Chondrocyte (in vitro differentiated cells): ENCODE data around the gene BBC3. TPM values are rescaled to one million over a fixed set of nuclear protein-coding genes. Genes with fewer than 3 reads are reported as not detected.
A peak's percentile ranks its signal among the peaks of the same experiment; 100 is the strongest.
"Not testable (repeated sequence)": the region's sequence is repeated elsewhere in the genome, so short reads cannot be mapped to it uniquely, and the experiment has no call there.

Experiments used
- DNase-seq: peaks from one replicate; pipeline ENCODE4 v3.0.0; 2021; ENCODE audit warnings: mixed read lengths, low spot score
- H3K27ac Mint-ChIP-seq: one replicate; pipeline ENCODE4 v1.8.0; 2021; ENCODE audit warnings: mild to moderate bottlenecking, moderate library complexity, mixed read lengths; ENCODE audit not compliant: unreplicated experiment
- H3K27me3 Mint-ChIP-seq: 2 replicates; pipeline ENCODE4 v1.8.0; 2021; ENCODE audit warnings: low read depth, mixed read lengths
- H3K36me3 Mint-ChIP-seq: 2 replicates; pipeline ENCODE4 v1.8.0; 2021; ENCODE audit warnings: low read depth, mixed read lengths
- H3K4me1 Mint-ChIP-seq: 2 replicates; pipeline ENCODE4 v1.8.0; 2021; ENCODE audit warnings: low read depth, mild to moderate bottlenecking, mixed read lengths
- H3K4me3 Mint-ChIP-seq: one replicate; pipeline ENCODE4 v1.8.0; 2021; ENCODE audit warnings: mild to moderate bottlenecking, moderate library complexity, mixed read lengths; ENCODE audit not compliant: unreplicated experiment
- H3K9me3 Mint-ChIP-seq: 2 replicates; pipeline ENCODE4 v1.8.0; 2021; ENCODE audit warnings: low read depth, mixed read lengths
- total RNA-seq: library from RNA; stranded (reverse); gene quantifications from 3 replicates; pipeline ENCODE4 v1.2.1, GENCODE V29; 2021
- TF ChIP-seq, protein P1 (sequence below): fragments of 200-600 bp; sonication (generic); IDR thresholded peaks from 2 replicates; pipeline ENCODE4 v1.5.0; 2021; ENCODE audit warnings: antibody characterized with exemption, mild to moderate bottlenecking, moderate library complexity

Gene BBC3
- total RNA-seq, 1 donor from 2014 or later = 16.1 TPM

DNA sequence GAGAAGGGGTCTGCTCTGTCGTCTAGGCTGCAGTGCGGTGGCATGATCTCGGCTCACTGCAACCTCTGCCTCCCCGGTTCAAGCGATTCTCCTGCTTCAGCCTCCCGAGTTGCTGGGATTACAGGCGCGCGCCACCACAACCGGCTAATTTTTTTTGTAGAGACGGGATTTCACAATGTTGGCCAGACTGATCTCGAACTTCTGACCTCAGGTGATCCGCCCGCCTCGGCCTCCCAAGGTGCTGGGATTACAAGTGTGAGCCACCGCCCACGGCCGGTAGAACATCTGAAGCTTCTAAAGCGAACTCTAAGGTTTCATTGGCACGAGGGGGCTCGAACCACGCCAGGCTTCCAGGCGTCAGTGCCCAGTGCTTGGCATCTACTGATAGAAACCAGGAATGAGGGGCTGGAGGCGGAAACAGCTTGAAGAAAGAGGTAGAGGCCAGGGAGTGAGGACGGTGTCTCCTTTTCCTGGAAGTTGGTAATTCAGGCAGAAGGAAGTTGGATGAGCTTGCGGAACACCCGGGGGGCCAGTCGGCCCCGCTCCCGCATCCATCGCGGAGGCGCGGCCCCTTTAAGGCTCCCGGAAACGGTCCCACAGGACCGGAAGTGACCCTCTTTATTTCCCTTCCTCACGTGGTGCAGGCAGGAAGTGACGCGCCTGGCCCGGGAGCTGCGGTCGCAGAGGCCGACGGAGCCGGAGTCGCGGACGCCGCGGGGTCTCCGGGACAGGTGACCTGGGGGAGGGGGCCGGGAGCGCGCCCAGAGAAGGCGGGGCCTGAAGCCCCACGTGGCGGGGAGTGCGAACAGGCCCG lies 25.1 kb upstream of the BBC3 start, which contains the start of gene CCDC9:
TSS of gene CCDC9 (plus strand) at position 647 of the 814 bp plus-strand sequence. CDS start 1,876 bp downstream, outside the sequence.
- Mint-ChIP-seq H3K4me1 (peaks cover 54% of the 10 kb centered on the region), H3K9me3 (no peaks in the 10 kb centered on the region), H3K27ac (peak within 1 kb of the TSS; percentile 99), H3K36me3 (peaks cover 25% of the 10 kb centered on the region), H3K27me3 (no peaks in the 10 kb centered on the region), H3K4me3 (peak within 1 kb of the TSS; percentile 94)
- TF ChIP-seq, protein P1, sequence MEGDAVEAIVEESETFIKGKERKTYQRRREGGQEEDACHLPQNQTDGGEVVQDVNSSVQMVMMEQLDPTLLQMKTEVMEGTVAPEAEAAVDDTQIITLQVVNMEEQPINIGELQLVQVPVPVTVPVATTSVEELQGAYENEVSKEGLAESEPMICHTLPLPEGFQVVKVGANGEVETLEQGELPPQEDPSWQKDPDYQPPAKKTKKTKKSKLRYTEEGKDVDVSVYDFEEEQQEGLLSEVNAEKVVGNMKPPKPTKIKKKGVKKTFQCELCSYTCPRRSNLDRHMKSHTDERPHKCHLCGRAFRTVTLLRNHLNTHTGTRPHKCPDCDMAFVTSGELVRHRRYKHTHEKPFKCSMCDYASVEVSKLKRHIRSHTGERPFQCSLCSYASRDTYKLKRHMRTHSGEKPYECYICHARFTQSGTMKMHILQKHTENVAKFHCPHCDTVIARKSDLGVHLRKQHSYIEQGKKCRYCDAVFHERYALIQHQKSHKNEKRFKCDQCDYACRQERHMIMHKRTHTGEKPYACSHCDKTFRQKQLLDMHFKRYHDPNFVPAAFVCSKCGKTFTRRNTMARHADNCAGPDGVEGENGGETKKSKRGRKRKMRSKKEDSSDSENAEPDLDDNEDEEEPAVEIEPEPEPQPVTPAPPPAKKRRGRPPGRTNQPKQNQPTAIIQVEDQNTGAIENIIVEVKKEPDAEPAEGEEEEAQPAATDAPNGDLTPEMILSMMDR = no peak
- peak; percentile 99 for DNase-seq

DNA sequence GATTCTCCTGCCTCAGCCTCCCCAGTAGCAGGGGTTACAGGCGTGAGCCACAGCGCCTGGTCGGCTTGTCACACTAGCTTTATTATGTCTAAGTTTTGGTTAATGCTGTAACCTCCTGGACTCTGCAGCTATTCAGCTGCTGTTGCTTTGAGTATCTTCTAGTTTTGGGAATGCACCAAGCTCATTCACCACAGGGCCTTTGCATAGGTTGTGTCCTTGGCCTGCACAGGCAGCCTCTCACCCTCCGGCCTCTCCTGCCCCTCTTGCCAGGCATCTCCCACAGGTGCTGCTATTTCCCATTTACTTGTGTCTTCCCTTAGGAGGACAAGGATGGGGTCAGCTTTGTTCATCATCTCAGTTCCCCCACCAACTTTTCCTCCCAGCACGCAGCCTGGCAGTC lies 23.0 kb upstream of the BBC3 start:
- TF ChIP-seq, protein P1 = no peak
- Mint-ChIP-seq H3K27me3 (no peaks in the 10 kb centered on the region), H3K27ac (peak overlapping the region; percentile 92), H3K36me3 (peaks cover 8% of the 10 kb centered on the region), H3K4me3 (no peak overlapping the region), H3K9me3 (no peaks in the 10 kb centered on the region), H3K4me1 (peaks cover 41% of the 10 kb centered on the region)
- DNase-seq = no peak

DNA sequence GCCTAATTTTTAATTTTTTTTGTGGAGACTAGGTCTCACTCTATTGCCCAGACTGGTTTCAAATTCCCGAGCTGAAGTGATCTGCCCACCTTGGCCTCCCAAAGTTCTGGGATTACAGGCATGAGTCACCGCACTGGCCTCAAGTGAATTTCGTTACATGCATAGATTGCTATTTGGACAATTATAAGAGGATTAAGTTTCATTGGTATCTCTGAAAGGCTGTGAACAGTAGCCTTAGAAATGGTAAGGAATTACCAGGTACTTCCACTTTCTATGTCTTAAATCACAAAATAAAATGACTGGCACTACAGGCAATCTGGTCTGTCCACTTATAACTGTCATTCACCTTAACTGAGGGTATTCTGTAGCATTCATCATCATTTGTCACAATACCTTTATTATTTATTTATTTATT lies 22.5 kb upstream of the BBC3 start:
- peaks cover 36% of the 10 kb centered on the region for H3K4me1 Mint-ChIP-seq
- TF ChIP-seq, protein P1 = no peak
- H3K27me3 Mint-ChIP-seq = no peaks in the 10 kb centered on the region
- no peak for DNase-seq
- H3K9me3 Mint-ChIP-seq = no peaks in the 10 kb centered on the region
- H3K27ac Mint-ChIP-seq = peak overlapping the region; percentile 92
- peaks cover 4% of the 10 kb centered on the region for H3K36me3 Mint-ChIP-seq
- H3K4me3 Mint-ChIP-seq = no peak overlapping the region

DNA sequence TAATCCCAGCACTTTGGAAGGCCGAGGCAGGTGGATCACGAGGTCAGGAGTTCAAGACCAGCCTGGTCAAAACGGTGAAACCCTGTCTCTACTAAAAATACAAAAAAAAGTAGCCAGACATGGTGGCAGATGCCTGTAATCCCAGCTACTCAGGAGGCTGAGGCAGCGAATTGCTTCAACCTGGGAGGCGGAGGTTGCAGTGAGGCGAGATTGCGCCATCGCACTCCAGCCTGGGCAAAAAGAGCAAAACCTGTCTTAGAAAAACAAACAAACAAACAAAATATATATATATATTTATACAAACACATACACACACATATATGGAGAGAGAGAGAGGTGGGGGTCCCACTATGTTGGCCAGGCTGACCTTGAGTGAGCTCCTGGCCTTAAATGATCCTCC lies 22.0 kb upstream of the BBC3 start:
- H3K9me3 Mint-ChIP-seq, H3K27me3 Mint-ChIP-seq, H3K4me3 Mint-ChIP-seq, DNase-seq, H3K36me3 Mint-ChIP-seq: not testable (repeated sequence)
- Mint-ChIP-seq H3K27ac (peak overlapping the region; percentile 92), H3K4me1 (peaks cover 32% of the 10 kb centered on the region)

DNA sequence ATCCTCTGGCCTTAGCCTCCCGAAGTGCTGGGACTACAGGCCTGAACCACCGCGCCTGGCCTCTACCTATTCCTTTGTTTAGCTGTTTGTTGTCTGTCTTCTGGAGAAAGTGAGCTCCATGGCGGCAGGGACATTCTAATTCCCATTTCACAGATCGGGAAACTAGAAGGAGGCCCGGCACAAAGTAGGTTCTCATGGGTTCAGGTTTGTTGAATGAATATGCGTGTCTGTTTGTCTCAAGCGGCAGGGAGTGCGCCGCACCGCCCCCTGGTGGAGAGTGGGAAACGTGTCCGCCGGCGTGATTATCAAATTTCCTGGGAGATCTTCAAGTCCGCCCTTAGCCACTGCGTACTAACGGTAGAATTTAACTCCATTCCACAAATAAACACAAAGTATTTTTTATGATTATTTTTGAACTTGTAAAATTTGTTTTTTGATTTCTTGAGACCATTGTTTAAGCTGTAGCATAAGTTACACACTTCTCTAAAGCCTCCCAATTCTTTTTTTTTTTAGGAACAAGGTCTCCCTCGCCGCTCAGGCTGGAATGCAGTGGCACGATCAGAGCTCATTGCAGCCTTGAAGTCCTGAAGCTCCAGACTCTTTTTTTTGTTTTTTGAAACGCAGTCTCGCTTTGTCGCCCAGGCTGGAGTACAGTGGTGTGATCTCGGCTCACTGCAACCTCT lies 16.4 kb upstream of the BBC3 start:
- H3K36me3 Mint-ChIP-seq = no peaks in the 10 kb centered on the region
- peak overlapping the region; percentile 83 for H3K27ac Mint-ChIP-seq
- TF ChIP-seq, protein P1 = peak; percentile 98
- H3K9me3 Mint-ChIP-seq = no peaks in the 10 kb centered on the region
- no peaks in the 10 kb centered on the region for H3K27me3 Mint-ChIP-seq
- H3K4me1 Mint-ChIP-seq = peaks cover 31% of the 10 kb centered on the region
- DNase-seq = no peak
- peak overlapping the region; percentile 29 for H3K4me3 Mint-ChIP-seq
